Large intestine (tissue), 12 donors: ENCODE results near the gene CARD18. TPM values are rescaled to one million over a fixed set of nuclear protein-coding genes. Genes with fewer than 3 reads are reported as not detected.

Source experiments
- DNase-seq, 2 donors: peaks; one replicate each; pipeline versions ENCODE4 v3.0.0 to v3.0.0-alpha.2; 2013
- H3K27ac ChIP-seq: one replicate; pipeline ENCODE4 v1.5.1; 2013; ENCODE audit warnings: low read length
- H3K27me3 ChIP-seq: 2 replicates; pipeline ENCODE4 v1.6.1; 2013; ENCODE audit warnings: low read length; ENCODE audit not compliant: control insufficient read depth, insufficient read depth
- H3K36me3 ChIP-seq: 2 replicates; pipeline ENCODE4 v1.6.1; 2013; ENCODE audit warnings: low read length; ENCODE audit not compliant: control insufficient read depth, insufficient read depth
- H3K4me1 ChIP-seq: one replicate; pipeline ENCODE4 v1.6.1; 2013; ENCODE audit warnings: low read length; ENCODE audit not compliant: control insufficient read depth, insufficient read depth
- H3K4me3 ChIP-seq: one replicate; pipeline ENCODE4 v1.5.1; 2013; ENCODE audit warnings: low read length
- H3K9me3 ChIP-seq: one replicate; pipeline ENCODE4 v1.6.1; 2013; ENCODE audit warnings: mild to moderate bottlenecking, low read depth, low read length, moderate library complexity; ENCODE audit not compliant: control insufficient read depth
- WGBS: methylation state at CpG from one replicate; pipeline ENCODE4 v1.1.5; 2013; ENCODE audit warnings: low lambda C conversion rate; ENCODE audit not compliant: insufficient coverage; 5-methylcytosine and 5-hydroxymethylcytosine counted together
- long read RNA-seq, 11 donors: transcript quantifications; one replicate each; lab custom pipeline, GENCODE V29; 2026
- polyA plus RNA-seq: library from polyadenylated mRNA; unstranded; fragments of 120-200 nt; gene quantifications from one replicate; pipeline ENCODE4 v1.2.1, GENCODE V29; 2013

CARD18 gene
- polyA plus RNA-seq = not detected
- long read RNA-seq, donor 1 = 0 reads
- long read RNA-seq, donor 2 = 0 reads
- long read RNA-seq, donor 3 = 0 reads
- long read RNA-seq, donor 4 = 0 reads
- long read RNA-seq, donor 5 = 0 reads
- long read RNA-seq, donor 6 = 0 reads
- long read RNA-seq, donor 7 = 0 reads
- long read RNA-seq, donor 8 = 0 reads
- long read RNA-seq, donor 9 = 0 reads
- long read RNA-seq, donor 10 = 0 reads
- long read RNA-seq, donor 11 = 0 reads

DNA sequence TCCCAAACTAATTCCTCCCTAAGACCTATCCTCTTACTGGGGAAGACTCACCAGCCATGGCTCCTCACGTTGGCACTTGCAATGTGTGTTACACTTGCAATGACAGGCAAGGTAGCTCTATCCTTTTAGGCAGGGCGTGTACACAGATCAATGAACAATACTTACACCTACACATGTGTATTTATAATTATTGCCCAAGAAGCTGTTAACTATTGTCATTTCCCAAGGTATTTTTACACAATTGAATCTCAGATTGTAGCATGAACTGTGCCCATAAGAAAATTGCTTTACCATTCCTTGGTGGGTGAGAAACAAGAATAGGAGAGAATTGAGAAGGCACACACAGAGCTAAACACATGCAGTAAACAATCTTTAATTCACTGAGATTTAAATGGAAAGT is at the start of gene CARD18:
CARD18 (minus strand) TSS at position 101 of the 400 bp plus-strand sequence; CDS start at position 58, 43 bp downstream.
- Histone ChIP-seq H3K27me3 (no peaks in the 10 kb centered on the region), H3K9me3 (no peaks in the 10 kb centered on the region), H3K4me3 (no peak within 1 kb of the TSS), H3K36me3 (no peaks in the 10 kb centered on the region), H3K4me1 (no peaks in the 10 kb centered on the region), H3K27ac (no peak within 1 kb of the TSS)
- WGBS = no CpG with 5 or more reads among the region's 2 CpGs
- DNase-seq = no peak

DNA sequence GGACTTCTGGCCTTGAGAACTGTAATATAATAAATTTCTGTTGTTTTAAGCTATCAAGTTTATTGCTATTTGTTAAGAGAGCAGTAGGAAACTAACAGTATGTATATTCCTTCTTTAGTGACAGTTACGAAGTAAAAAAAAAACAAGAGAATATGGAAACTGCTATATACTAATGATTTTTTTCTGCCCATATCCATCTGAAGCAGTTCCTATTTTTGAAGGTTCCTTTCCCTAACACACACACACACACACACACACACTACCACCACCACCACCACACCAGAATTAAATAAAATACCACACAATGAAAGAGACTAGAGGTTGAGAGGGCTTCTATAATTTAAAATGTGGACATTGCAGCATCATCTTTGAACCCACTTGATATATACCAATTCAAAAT is 44.4 kb upstream of the CARD18 start:
- 67% methylated on average over 1 of the region's 1 CpG for WGBS
- no peaks in the 10 kb centered on the region for H3K4me1 ChIP-seq
- no peak for DNase-seq
- H3K9me3 ChIP-seq = no peaks in the 10 kb centered on the region
- H3K4me3 ChIP-seq = no peak overlapping the region
- no peak overlapping the region for H3K27ac ChIP-seq
- no peaks in the 10 kb centered on the region for H3K36me3 ChIP-seq
- no peaks in the 10 kb centered on the region for H3K27me3 ChIP-seq

DNA sequence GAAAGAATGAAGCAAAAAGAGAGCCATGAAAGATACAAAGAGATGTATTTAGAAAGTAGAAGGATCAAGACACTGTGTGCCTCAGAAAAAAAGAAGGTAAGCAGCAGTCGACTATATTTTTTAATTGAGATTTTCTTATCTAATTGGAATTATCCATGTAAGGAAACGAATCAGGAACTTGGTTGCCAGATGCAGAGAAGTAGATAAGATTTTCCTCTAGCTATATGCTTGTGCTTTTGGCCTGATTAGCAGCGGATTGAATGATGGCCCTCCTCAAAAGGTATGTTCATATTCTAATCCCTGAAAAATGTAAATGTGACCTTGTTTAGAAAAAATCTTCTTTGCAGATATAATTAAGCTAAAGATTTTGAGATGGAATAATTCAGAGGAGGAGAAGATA is 43.9 kb upstream of the CARD18 start:
- H3K4me1 ChIP-seq = no peaks in the 10 kb centered on the region
- no peak for DNase-seq
- no peak overlapping the region for H3K4me3 ChIP-seq
- H3K27ac ChIP-seq = no peak overlapping the region
- WGBS = 83% methylated on average over 2 of the region's 3 CpGs
- no peaks in the 10 kb centered on the region for H3K27me3 ChIP-seq
- no peaks in the 10 kb centered on the region for H3K9me3 ChIP-seq
- no peaks in the 10 kb centered on the region for H3K36me3 ChIP-seq

- no peak overlapping the region for H3K27ac ChIP-seq
- WGBS = 83% methylated on average over 1 of the region's 1 CpG
- H3K4me3 ChIP-seq = no peak overlapping the region
- H3K4me1 ChIP-seq = no peaks in the 10 kb centered on the region
- no peaks in the 10 kb centered on the region for H3K9me3 ChIP-seq
- peak; percentile 27 to 40 for DNase-seq
- H3K36me3 ChIP-seq = no peaks in the 10 kb centered on the region
- no peaks in the 10 kb centered on the region for H3K27me3 ChIP-seq
These were observed 42.0 kb upstream of the CARD18 start for GRCh38 chr11:105181521-105181920.

GRCh38 chr11:105181100-105181499 is 41.5 kb upstream of the CARD18 start:
- no peak overlapping the region for H3K4me3 ChIP-seq
- no CpG with 5 or more reads among the region's 2 CpGs for WGBS
- no peaks in the 10 kb centered on the region for H3K27me3 ChIP-seq
- H3K4me1 ChIP-seq = no peaks in the 10 kb centered on the region
- peak in 1 of 2 donors; percentile 48 for DNase-seq
- no peaks in the 10 kb centered on the region for H3K36me3 ChIP-seq
- H3K27ac ChIP-seq = no peak overlapping the region
- H3K9me3 ChIP-seq = no peaks in the 10 kb centered on the region

GRCh38 chr11:105179542-105180278 is 40.1 kb upstream of the CARD18 start:
- WGBS = 82% methylated on average over 2 of the region's 5 CpGs
- DNase-seq = no peak
- Histone ChIP-seq H3K27ac (no peak overlapping the region), H3K4me1 (no peaks in the 10 kb centered on the region), H3K4me3 (no peak overlapping the region), H3K9me3 (no peaks in the 10 kb centered on the region), H3K27me3 (no peaks in the 10 kb centered on the region), H3K36me3 (no peaks in the 10 kb centered on the region)

- DNase-seq = no peak
- Histone ChIP-seq H3K36me3 (no peaks in the 10 kb centered on the region), H3K9me3 (no peaks in the 10 kb centered on the region), H3K27ac (no peak overlapping the region), H3K4me1 (no peaks in the 10 kb centered on the region), H3K27me3 (no peaks in the 10 kb centered on the region), H3K4me3 (no peak overlapping the region)
These were observed 38.1 kb upstream of the CARD18 start for GRCh38 chr11:105177658-105178057.

DNA sequence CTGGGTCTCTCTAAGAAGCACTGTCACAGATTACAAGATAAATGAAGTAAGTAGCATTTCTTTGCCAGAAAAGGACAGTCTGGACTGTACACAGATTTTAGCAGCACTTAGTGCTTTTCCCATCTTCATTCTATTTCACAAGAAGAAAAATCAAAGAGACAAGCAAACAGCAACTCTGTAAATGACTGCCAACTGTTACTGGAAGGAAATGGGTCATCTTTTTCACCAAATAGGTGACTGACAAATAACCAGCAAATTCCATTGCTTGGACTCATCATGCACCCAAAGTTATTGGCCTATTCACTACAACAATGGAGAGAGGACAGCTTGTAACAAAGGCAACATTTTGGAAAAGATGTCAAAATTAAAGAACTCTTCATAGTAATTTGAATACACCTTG is 28.9 kb upstream of the CARD18 start:
- Histone ChIP-seq H3K27me3 (no peaks in the 10 kb centered on the region), H3K36me3 (no peaks in the 10 kb centered on the region), H3K27ac (no peak overlapping the region), H3K9me3 (peaks cover 6% of the 10 kb centered on the region), H3K4me3 (no peak overlapping the region), H3K4me1 (no peaks in the 10 kb centered on the region)
- no peak for DNase-seq

DNA sequence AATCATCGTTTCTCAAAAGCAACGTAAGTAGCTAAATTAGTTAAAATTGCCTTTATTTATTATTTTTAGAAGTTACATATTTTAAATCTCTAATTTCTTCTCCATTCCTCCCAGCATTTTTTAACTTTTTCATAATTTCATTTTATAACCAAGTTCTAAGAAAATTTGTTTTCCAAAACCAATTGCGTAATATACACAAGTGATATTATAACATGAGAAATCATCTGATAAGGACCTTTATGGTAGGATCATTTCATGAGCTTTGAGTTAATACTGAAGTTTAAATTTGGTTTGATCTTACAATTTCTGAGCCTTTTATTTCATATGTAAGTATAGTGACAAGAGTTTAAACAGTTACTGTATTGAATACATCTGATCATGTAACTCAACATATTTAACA is 27.7 kb upstream of the CARD18 start:
- Histone ChIP-seq H3K9me3 (peaks cover 6% of the 10 kb centered on the region), H3K36me3 (no peaks in the 10 kb centered on the region), H3K4me1 (no peaks in the 10 kb centered on the region), H3K4me3 (no peak overlapping the region), H3K27me3 (no peaks in the 10 kb centered on the region), H3K27ac (no peak overlapping the region)
- no peak for DNase-seq
- 90% methylated on average over 3 of the region's 3 CpGs for WGBS

DNA sequence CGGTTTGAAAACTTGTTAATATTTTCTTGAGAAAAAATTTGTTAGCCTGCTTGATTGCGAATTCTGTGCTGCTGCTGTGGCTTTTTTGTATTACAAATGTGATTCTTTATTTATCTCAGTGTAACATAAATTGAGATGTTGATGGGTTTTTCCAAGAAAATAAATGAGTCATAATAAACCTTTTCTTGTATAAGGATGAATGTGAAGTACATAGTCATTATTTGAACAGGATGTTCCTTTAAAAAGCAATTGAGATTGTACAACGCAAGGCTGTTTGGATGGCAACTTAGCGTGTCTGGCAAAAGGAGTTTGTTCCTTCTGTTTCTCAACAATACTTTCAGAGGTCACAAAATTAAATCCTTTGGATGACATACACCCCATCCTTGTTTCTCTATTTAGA is 24.6 kb upstream of the CARD18 start:
- WGBS = 100% methylated on average over 2 of the region's 4 CpGs
- Histone ChIP-seq H3K27ac (no peak overlapping the region), H3K9me3 (no peaks in the 10 kb centered on the region), H3K4me3 (no peak overlapping the region), H3K36me3 (no peaks in the 10 kb centered on the region), H3K27me3 (no peaks in the 10 kb centered on the region), H3K4me1 (no peaks in the 10 kb centered on the region)
- no peak for DNase-seq

GRCh38 chr11:105162506-105162905 is 22.9 kb upstream of the CARD18 start:
- Histone ChIP-seq H3K9me3 (no peaks in the 10 kb centered on the region), H3K36me3 (no peaks in the 10 kb centered on the region), H3K27ac (no peak overlapping the region), H3K4me3 (no peak overlapping the region), H3K27me3 (no peaks in the 10 kb centered on the region), H3K4me1 (no peaks in the 10 kb centered on the region)
- DNase-seq = no peak
- 100% methylated on average over 1 of the region's 1 CpG for WGBS
